COLO829 (cell line): Measurements from ENCODE around the gene PXK.
"Not testable (repeated sequence)": the region's sequence is repeated elsewhere in the genome, so short reads cannot be mapped to it uniquely, and the experiment has no call there.

ENCODE experiments used
- DNase-seq: peaks from one replicate; pipeline ENCODE4 v3.0.0; 2012; ENCODE audit warnings: low spot score

Gene PXK

DNA sequence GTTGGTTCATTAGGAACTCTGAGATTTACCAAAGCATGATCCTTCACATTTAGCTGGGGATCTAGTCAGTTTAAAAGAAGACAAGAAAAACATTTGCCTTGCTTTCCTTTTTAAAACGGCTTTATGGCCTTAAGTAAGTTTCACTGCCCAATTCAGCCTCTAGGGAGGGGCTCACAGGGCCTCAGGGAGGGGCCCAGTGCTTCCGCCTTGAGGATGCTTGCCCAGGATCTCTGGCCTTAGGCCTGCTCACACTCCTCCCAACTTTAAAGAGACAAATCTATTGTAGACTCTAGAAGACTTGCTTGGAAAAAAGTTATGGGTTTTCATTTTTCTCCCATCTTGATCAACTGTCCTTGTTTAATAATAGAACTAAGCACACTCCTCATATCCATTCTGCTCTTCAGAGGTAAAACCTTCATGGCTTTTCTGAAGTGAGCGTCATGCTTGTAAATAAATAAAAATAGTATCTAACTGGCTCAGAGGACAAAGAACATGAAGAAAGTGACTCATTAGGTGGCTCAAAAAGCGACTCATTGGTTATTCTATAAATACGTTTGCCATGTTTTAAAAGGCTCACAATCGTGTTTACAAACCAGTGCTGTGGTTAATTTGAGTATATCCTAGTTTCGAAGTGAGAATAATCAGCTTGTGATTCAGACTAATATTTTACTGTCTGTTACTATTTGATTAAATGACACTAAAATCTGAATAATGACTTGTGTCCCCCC, 87.3 kb downstream of the PXK start:
- DNase-seq = no peak

DNA sequence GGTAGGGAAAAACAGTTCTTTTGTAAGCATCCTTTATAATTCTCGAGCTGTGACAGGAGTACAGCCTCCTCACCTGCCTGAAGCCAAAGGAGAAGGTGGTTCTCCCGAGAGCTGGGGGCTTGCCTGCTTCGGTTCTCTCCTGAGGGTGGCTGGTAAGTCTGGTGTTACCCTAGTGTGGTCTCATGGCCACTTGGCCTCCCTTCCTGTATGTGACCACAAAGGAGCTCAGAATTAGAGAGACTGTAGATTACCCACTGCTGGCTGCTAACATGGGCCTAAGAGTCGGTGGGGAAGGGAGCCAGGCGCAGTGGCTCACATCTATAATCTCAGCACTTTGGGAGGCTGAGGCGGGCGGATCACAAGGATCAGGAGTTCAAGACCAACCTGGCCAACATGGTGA, 88.3 kb downstream of the PXK start:
- no peak for DNase-seq

DNA sequence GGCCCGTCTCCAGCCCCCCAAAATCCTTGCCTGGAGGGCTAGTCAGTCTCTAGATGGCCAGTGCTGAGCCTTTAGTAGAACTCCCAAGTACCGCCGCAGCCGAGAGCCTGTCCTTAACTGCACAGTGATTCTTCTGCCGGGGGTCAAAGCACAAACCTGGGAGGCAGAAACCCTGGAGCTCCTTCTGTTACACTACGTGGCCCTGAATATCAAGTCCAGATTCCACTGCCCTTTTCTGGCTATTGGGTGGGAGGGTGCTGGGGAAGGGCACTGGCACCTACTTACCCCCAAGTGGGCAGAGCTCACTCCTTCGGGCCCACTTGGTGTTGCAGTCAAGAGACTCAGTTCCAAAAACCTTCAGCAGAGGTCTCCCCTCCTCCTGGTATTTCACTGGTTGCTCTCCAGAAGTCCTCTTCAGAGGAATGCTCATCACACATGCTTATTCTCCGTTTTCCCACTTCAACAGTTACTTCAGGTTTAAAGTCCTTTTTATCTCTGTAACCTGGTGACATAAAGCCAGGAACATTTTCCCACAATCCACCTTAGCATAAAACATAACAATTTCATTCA, 90.1 kb downstream of the PXK start:
- no peak for DNase-seq

DNA sequence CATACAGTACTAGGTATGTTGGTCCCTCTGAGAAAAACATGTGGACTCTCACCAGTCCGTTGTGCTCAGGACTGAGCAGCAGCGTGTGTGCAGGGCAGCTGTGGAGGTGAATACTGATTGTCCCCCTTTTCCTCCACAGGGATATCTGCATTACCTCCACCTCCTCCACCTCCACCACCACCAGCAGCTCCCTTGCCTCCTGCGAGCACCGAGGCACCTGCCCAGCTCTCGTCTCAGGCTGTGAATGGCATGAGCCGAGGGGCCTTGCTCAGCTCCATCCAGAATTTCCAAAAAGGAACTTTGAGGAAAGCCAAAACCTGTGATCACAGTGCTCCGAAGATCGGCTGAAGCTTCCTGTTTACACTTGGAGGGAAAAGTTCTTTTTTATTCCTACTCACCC, 91.9 kb downstream of the PXK start:
- DNase-seq = no peak

DNA sequence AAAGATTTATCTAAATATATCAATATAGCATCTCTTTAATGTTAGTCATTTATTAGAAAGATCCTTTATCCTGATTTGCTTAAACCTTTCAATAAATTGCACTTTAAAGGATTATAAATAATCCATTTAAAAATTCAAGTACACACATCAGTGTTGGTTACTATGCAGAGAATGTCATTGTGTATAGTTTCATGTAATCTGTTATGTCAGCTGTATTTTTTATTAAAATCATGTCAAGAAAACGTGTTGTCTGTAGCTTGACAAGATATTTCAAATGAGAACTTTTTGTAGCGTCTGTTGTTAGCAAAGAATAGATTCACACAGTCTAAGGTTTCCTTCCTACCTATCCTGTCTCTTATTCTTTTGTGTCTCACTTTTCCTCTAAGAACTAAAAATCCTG, 93.1 kb downstream of the PXK start:
- DNase-seq = no peak

DNA sequence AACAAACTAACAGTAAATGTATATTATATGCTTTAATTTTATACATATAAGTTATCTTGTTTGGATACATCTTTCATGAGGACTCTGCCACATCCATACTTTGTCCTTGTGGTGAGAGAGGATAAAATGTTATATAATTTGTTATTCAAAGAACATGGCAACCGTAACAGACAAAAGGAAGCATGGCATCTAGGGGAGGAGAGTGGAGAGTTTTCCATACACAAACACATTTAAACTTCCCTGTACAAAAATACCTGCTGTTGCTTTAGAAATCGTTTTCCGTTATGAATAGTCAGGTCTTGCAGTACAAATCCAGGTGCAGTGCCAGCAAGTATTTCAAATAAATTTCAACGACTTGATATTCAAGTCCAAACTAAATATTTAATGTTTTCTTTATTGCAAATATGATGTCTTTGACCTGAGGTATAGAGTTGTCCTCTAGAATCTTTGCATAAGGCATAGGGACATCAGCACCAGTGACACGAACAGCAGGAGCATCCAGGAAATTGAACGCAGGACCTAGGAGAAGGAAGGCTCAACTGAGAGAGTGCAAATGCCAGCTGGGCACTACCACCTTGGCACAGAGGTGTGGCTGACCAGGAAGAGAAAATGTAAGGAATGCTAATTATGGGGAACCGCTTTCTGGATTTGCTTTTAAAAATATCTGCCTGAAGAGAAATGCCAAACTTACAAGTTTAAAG, 95.1 kb downstream of the PXK start:
- DNase-seq = no peak

DNA sequence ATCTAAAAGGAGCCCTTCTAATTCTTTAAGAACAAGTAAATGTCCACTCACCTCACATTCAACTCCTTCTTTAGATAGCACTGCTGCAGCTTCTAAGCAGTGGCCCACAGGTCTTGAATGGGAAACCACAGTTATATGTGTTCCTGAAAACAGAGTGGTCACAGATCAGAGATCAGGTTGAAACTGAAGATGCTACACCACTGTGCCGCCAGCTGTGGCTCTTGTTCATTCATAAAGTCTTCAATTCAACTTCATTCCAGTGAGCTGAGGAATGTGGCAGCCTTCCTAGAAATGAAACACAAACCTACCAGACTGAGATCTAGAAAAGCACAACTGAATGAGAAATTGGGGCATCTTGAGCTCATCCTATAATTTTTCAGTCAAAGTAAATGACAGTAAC, 97.0 kb downstream of the PXK start:
- DNase-seq = no peak

DNA sequence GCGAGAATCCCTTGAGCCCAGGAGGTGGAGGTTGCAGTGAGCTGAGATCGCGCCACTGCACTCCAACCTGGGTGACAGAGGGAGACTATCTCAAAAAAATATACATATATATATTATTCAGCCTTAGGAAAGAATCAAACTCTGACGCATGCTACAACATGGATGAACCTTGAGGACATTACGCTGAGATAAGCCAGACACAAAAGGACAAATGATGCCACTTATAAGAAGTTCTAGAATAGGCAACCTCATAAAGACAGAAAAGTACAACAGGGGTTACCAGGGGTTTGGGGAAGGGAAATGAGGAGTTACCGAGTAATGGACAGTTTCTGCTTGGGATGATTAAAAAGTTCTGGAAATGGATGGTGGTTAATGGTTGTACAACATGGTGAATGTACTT, 100.2 kb downstream of the PXK start:
- no peak for DNase-seq

DNA sequence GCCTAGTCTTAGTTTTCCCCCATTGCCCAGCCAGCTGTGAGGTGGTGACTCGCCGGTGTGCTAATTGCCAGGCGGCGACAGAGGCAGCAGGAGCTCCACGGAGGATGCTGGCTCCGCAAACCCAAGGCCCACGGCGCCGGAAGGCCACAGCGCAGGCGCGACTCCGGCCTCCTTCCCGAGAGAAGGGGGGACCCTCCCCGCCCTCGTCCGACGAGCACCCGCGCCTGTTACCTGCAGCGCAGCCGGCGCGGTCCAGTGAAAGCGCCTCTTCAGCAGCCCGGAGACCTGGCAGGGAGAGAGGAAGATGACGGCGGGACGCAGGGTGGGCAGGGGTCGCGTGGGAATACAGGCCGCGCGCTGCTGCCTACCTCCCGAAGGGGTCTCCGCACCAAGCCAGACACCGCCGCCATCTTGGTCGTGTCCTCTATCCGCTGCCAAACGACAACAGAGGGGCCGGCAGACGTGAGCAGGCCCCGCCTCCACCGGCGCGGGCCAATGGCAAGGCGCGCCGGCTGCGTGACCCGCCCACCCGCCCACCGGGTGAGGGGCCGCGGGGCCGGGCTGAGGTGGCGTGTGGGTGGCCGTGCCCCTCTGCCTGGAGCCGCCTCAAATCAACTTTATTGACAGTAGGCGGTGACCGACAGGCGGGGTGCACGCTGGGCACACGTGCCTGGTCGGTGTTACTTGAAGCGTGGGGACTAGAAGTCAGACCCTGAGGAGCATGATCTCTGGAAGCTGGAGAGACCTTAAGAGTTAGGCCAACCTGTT, 100.9 kb downstream of the PXK start, which contains the start of gene PDHB:
Gene PDHB (minus strand): TSS at position 433 of the 768 bp plus-strand sequence. CDS start 23 bp downstream, at position 410.
- DNase-seq = peak; percentile 95

DNA sequence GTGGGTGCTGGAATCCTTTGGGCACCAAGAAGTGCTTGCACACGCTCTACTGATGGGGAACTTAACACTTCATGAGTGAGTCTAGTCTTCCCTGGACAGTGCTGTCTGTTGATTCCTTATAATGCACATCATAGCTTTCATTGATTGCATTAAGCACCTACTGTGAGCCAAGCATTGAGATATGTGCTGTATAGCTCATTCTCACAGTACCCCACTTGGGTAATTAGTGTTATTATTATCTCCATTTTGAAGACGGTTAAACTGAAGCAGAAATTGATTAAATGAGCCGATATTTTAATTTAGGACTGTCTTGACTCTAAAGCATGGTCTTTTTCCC, 101.4 kb downstream of the PXK start:
- DNase-seq = no peak

DNA sequence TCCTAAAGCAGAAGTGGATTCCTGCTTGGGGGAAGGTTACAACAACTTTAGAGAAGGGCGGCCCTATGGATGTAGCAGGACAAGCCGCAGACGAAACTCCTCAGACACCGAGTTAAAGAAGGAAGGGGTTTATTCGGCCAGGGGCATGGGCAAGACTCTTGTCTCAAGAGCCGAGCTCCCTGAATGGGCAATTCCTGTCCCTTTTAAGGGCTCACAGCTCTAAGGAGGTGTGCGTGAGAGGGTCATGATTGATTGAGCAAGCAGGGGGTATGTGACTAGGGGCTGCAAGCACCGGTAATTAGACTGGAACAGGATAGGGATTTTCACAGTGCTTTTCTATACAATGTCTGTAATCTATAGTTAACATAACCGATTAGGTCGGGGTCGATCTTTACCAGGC, 101.8 kb downstream of the PXK start:
- no peak for DNase-seq

DNA sequence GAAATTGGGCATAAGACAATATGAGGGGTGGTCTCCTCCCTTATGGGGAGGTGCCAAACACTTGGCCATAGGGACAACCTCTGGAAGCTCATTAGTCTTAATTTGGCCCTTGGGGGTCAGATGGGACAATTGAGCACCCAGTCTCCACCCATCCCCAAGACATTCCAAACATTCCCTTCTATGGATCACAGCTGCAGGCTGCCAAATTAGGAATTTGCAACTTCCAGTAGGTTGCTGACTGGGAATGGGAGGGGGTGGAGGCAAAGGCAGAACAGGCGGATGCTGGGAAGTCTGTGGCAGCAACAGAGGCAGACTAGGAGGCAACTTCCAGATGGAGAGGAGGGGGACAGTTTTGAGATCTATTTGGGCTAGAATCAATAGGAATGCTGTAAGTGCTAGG, 102.3 kb downstream of the PXK start:
- DNase-seq = peak; percentile 24

DNA sequence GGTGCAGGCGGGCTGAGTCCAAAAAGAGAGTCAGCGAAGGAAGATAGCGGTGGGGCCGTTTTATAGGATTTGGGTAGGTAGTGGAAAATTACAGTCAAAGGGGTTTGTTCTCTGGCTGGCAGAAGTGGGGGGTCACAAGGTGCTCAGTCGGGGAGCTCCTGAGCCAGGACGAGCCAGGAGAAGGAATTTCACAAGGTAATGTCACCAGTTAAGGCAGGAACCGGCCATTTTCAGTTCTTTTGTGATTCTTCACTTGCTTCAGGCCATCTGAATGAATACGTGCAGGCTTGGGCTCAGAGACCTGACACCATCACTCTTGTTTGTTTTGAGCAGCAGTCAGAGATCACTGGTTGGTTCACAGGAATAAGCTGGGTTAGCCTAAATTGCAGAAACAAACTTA, 104.6 kb downstream of the PXK start:
- DNase-seq = not testable (repeated sequence)

DNA sequence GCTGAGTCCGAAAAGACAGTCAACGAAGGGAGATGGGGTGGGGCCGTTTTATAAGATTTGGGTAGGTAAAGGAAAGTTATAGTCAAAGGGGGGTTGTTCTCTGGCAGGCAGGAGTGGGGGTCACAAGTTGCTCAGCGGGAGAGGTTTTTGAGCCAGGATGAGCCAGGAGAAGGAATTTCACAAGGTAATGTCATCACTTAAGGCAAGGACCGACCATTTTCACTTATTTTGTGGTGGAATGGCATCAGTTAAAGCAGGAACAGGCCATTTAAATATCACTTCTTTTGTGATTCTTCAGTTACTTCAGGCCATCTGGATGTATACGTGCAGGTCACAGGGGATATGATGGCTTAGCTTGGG, 108.3 kb downstream of the PXK start:
- DNase-seq = not testable (repeated sequence)

DNA sequence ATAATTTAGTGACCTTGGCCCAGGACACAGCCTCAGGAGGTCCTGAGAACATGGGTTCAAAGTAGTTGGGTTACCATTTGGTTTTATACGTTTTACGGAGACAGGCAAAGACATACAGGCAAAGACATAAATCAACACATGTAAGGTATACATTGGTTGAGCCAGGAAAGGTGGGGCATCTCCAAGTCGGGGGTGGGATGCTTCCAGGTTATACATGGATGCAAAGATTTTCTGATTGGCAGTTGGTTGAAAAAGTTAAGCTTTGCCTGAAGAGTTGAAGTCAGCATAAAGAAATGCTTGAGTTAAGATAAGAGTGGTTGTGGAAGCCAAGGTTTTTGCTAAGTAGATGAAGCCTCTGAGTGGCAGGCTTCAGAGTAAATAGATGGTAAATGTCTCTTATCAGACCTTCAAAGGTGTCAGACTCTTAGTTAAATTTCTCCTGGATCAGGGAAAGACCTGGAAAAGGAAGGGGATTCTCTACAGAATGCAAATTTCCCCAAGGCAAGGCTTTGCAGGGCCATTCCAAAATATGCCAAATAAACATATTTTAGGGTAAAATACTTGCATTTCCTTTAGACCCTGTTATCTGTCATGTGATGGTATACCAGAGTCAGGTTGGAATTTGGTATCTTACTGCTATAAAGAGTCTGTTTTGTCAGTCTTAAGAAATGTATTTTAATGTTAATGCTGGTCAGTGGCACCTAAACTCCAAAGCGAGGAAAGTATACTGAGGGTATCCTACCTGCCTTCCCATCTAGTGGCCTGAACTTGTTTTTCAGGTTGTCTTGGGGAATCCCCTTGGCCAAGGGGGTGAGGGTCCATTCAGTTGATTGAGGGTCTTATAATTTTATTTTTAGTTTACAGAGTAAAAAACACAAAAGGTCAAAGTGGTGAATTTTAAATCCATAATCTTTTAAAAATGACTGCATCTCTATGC, 109.1 kb downstream of the PXK start:
- no peak for DNase-seq

DNA sequence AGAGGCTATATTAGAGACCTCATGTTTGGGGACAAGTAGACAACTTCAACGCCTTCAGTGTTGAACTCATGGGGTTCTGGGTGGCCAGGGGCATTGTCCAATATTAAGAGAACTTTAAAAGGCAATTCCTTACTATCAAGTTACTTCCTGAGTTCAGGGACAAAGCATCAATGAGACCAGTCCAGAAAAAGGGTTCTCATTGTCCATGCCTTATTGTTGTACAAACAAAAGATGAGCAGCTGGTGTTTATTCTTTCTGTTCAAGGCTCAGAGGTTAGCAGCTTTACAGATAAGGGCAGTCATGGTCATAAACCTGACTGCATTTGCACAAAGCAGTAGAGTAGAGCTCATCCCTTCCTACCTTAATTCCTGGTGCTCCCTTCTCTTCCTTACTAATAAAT, 119.5 kb downstream of the PXK start:
- DNase-seq = no peak

DNA sequence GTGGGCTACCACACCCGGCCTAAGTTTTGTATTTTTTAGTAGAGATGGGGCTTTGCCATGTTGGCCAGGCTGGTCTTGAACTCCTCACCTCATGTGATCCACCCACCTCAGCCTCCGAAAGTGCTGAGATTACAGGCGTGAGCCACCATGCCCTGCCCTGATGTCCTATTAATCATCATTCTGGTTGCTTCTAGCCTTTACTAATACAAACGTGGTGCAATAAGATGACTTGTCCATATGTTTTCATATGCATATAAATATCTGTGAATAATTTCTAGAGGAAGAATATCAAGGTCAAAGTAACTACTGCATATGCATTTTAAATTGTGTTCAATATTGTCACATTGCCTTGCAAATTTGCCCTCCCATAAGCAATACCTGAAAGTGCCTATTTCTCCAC, 126.5 kb downstream of the PXK start:
- no peak for DNase-seq

DNA sequence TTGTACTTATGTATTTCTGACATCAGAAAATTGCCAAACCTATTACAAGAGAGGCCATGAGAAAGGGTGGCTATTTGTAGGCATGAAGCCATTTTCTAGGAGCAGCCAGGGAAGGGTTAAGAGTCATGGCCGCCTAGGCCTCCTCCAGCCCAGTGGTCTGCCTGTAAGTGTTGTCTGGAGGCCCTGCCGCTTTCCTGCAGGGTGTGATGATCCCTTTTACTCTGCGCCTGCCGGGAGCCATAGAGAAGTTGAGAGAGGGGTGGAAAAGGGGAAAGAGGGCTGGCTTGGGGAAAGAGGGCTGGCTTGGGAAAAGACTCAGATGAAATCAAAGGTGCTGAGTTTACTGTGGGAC, 130.1 kb downstream of the PXK start:
- DNase-seq = no peak

DNA sequence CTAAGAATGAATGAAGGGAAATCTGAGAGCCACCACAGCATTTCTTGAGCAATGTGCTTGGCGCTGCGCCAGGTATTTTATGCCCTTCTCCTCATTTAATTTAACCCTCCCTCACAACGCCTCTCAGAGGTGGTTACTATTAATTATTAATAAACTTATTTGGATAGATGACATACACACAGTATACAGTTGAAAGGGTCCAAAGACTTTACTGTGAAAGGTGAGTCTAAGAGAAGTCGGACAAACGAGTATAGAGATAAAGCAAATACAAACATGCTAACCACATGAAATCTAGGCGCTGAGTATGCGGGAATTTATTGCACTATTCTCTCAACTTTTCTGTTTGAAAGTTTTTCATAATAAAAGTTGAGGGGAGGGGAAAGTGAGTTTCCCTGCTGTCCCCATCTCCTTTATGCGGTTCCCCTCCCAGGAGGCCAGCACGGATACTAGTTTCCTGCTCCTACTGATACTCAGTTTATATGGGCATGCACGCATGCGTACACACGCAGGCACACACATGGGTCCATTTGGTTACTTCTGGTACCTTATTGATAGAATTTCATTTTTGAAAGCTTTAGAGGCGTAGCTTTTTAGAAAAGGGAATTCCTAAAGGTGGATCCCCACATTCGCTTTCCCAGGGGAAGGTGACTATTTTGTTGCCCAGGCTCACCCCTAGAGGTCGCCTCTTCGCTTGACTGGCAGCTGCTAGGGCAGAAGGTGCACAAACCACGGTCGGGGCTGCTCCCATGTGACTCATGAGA, 130.7 kb downstream of the PXK start:
- DNase-seq = peak; percentile 84

DNA sequence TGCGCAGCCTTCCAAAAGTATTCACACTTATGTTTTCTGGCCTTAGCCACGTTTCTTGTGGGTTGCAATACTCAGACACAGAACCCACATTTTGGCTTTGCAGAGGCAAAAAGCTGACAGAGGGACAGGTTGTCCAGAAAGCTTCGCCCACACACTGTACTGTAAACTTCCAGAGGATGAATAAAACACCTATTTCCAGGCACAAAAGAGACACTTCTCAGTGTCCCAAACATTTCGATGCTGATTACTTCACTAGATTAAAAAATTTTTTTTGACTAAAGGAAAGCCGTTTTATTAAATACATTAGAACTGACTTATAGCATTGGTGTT, 131.2 kb downstream of the PXK start:
- no peak for DNase-seq

DNA sequence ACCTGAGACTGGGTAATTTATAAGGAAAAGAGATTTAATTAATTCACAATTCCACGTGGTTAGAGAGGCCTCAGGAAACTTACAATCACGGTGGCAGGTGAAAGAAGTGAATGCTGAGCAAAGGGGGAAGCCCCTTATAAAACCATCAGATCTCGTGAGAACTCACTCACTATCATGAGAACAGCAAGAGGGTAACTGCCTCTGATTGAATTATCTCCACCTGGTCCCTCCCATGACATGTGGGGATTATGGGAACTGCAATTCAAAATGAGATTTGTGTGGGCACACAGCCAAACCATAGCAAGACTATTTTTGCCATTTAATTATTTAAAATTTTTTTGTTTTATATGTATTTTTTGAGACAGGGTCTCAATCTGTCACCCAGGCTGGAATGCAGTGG, 132.2 kb downstream of the PXK start:
- DNase-seq = no peak
